NCI-H446 (cell line): ENCODE data around the gene SLC29A2.
"Not testable (repeated sequence)": the region's sequence is repeated elsewhere in the genome, so short reads cannot be mapped to it uniquely, and the experiment has no call there.

Experiments
- DNase-seq, 2 experiments: peaks; one replicate each; lab custom pipeline; 2025; lab: John Stamatoyannopoulos, UW

The SLC29A2 gene

DNA sequence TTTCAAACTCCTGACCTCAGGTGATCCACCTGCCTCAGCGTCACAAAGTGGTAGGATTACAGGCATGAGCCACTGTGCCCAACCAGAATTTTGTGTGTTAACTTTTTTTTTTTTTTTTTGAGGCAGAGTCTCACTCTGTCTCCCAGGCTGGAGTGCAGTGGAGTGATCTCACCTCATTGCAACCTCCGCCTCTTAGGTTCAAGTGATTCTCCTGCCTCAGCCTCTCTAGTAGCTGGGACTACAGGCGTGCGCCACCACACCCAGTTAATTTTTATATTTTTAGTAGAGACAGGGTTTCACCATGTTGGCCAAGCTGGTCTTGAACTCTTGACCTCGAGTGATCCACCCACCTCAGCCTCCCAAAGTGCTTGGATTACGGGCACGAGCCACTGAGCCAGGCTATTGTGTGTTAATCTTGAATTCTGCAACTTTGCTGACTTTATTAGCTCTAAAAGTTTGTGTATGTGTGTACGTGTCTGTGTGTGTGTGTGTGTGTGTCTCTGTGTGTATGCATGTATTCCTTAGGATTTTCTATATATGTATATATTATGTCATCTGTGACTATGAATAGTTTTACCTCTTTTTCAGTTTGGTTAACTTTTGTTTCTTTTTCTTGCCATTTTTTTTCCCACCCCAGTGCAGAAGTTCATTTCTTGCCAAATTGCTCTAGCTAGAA is 20.9 kb downstream of the SLC29A2 start:
- DNase-seq = not testable (repeated sequence)

- DNase-seq = no peak
These were observed 22.5 kb downstream of the SLC29A2 start for GRCh38 chr11:66349084-66349386.

DNA sequence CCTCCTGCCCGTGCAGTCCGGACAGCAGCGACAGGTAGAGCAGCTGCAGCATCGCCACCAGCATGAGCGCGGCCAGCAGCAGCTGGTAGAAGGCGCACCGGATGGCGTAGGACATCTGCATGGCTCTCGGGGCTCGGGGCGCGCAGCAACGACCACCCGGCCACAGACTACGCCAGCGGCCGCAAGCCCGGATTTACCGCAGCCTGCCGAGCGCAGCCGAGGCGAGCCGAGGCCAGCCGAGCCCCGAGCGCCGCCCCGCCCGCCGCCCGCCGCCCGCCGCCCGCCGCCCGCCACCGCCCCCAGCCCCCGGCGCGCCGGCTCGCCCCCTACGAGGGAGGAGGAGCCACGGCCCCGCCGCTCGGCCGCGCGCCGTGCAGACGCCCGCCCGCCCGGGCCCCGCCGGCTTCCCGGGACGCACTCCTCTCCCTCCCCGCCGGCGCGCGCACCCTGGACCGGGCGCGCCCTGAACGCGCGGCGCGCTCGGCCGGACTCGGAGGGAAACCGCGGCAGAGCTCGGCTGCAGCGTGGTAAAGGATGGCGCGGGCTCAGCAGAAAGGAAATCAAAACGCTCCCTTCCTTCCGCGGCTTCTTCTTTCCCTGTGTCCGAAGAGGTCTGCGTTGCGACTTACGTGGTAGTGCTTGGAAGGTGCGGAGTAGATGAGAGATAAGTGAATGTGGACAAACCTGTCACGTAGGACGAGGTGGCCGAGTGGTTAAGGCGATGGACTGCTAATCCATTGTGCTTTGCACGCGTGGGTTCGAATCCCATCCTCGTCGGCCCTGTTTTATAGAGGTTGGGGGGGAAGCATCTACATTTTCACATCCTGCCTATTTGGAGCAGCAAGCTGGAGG is 23.9 kb downstream of the SLC29A2 start, which contains the start of gene B4GAT1:
Gene B4GAT1, minus strand, starts transcription at position 205 of the 852 bp plus-strand sequence. Its CDS starts 84 bp downstream, at position 121.
- DNase-seq = peak; percentile 76 to 82

DNA sequence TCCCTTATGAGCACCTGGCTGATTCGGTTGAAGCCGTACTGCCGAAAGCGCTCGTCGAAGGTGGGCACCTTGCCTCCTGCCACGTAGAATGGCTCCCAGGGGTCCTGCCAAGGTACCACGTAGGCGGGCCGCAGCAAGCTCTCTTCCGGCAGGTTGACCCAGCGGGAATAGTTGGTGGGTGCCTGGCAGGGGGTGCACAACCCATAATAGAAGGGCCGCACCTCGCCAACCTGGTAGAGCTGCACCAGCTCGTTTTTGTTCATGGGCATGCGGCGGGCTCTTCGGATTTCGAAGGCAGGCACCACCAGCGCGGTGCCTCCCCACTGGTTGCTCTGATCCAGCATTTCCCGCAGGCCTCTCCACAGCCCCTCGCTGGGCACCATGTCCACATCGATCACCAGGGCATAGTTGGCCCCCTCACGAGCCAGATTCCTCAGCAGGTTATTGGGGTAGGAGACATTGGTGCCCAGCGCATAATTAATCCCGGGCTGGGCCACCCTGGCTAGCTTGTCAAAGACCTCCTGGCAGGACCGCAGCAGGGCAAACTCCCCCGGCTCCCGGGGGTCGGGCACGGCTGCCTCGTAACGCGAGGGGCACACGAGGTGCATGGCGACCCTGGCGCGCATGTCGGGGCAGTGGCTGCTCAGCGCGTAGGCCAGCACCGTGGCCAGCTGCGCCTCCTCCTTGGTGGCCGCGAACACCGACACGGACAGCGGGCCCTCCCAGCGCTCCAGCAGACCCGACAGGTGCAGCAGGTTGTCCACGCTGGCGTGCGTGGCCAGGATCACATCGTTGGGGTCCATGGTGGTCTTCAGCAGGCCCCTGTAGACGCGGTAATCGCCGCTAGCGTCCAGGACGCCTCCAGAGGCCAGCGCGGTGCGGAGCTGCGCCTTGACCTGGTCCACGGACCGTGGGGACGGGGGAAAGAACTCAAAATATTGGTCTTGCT is 24.8 kb downstream of the SLC29A2 start:
- DNase-seq = no peak

- DNase-seq = no peak
These were observed 26.3 kb downstream of the SLC29A2 start for GRCh38 chr11:66345316-66345649.

DNA sequence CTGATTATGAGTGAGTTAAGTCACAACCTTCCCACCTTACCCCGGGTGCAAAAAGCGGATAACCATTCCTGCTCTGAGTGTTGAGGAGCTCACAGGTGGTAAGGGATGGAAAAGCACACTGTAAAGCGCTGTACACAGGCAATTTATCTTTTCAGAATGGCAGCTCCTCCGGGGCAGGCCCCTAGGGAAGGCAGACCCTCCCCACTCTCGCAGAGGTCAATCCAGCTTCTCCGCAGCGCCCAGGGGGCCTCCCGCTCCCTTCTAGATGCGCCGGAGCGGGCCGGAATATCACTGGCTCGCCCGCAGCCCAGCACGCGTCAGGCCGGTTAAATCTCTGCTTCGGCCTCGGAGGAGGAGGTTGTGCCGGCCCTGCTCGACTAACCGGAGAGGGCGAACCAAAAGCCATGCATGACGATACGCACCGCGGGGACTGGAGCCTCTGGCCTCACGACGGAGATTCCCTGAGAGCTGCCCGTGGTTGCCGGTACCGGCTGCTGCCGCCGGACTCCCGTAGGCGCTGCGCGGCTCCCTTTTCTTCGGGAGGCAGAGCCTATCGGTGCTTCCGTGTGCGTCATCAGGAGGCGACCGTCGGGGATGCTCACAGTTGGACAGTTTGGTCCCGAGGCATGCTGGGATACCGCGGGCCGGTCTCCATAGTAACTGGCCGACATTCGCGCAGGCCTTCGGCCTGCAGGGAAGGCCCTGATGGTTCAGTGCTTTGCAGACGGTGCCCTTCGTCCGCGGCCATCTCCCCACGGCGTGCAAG is 26.8 kb downstream of the SLC29A2 start, which contains the start of gene BRMS1:
Gene BRMS1, minus strand, starts transcription at position 555 of the 766 bp plus-strand sequence. CDS start 2,870 bp downstream, outside the sequence.
- DNase-seq = peak; percentile 93 to 96

GRCh38 chr11:66343176-66343575 is 28.4 kb downstream of the SLC29A2 start:
- no peak for DNase-seq

GRCh38 chr11:66341502-66342126 is 29.9 kb downstream of the SLC29A2 start:
- DNase-seq = no peak

GRCh38 chr11:66340596-66341501 is 30.7 kb downstream of the SLC29A2 start:
- DNase-seq = no peak

- no peak for DNase-seq
These were observed 31.7 kb downstream of the SLC29A2 start for GRCh38 chr11:66339686-66340483.

- DNase-seq = no peak
These were observed 32.3 kb downstream of the SLC29A2 start for GRCh38 chr11:66339162-66339675.

- no peak for DNase-seq
These were observed 33.0 kb downstream of the SLC29A2 start for GRCh38 chr11:66338276-66339161.

DNA sequence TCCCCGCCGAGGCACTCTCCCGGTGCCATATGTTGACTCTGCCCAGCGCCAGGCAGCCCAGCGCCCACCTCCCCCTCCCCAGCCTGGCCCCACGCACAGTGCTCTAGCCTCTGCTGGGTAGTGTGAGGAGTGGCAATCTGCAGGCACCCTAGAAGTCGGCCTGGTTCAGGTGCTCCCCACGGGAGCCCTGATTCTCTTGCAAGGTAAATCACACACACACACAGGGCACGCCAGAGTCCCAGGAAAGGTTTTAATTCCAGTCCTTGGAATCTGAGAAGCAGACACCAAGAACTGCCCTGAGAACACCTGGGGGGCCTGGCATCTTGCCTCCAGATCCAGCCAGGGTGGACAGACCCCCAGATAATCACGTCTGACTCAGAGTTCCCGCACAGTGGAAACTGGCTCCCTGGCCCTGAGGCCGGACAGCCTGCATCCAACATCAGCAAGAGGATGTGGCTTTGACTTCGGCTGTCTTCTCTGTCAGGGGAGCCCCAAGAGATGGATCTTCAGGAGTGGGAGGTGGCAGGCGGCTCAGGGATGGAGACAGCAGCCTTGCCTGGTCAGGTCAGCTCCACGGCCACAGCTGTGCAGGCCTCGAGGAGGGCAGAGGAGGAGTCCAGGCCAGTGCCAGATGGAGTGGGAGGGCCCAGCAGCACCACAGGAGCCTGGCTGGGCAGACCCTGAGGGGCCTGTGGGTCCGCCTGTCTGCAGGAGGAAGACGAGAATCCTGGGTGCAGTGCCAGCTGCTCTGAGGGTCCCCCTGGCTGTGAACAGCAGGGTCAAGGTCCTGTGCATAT is 34.3 kb downstream of the SLC29A2 start:
- DNase-seq = peak in 1 of 2 experiments; percentile 46

DNA sequence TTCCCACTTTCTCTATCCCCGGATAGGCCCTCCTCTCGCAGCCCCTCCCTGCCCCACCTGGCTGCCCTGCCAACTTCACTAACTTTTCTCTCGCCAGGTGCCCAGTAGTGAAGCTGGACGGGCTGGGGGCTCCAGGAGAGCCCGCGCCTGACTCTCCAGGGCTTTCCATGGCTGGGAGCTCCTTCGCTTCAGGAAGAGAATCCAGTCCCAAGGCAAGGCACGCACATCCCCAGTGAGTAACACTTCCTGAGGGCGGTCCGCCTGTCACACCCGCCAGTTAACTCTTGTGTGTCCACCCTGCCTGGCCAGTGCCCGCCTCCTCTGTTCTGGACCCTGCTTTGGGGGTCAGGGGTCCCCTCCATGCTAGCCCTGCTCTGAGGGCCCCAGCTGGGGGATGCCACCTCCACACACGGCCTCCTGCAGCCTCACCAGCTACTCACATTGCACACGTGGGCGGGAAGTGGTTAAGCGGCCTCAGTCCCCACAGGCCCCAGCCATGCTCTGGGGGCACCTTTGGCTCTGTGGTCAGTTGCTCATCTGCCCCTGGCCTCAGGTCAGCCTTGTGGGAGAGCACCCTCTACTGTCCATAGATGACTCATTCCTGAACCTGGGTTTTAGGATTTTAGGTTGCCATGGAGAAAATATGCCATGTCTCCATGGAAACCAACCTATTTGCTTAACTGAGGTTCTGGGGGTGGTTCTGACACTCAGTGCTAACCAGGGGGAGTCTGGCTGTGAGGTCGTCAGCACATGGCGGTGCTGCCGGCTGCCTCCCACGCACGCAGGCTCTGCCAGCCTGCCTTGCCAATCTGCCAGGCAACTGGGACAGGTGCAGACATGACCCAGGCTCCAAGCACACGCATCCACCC is 35.1 kb downstream of the SLC29A2 start, which contains the start of gene RIN1:
Gene RIN1, minus strand, starts transcription at position 201 of the 869 bp plus-strand sequence. Its CDS starts 32 bp downstream, at position 169.
- peak; percentile 73 to 78 for DNase-seq

- no peak for DNase-seq
These were observed 35.9 kb downstream of the SLC29A2 start for GRCh38 chr11:66335531-66336233.
